HAP-1 (cell line): ENCODE measurements around the gene TNFSF9.

Source experiments
- DNase-seq, 2 experiments: peaks; one replicate each; pipeline ENCODE4 v3.0.0-alpha.2; 2016 to 2020; ENCODE audit warnings: low spot score in 2 of 2
- H3K27me3 ChIP-seq: fragments of 250-450 bp; sonication (Bioruptor Pico); 2 replicates; pipeline ENCODE4 v1.5.1; 2020; ENCODE audit warnings: low read depth, mild to moderate bottlenecking, moderate library complexity
- H3K36me3 ChIP-seq: fragments of 250-450 bp; sonication (Bioruptor Pico); replicated peaks from 2 replicates; pipeline ENCODE4 v1.5.1; 2020; ENCODE audit warnings: mild to moderate bottlenecking
- H3K4me1 ChIP-seq: fragments of 250-450 bp; sonication (Bioruptor Pico); 2 replicates; pipeline ENCODE4 v1.5.1; 2020; ENCODE audit warnings: mild to moderate bottlenecking
- H3K4me3 ChIP-seq: fragments of 250-450 bp; sonication (Bioruptor Pico); 2 replicates; pipeline ENCODE4 v1.5.1; 2020; ENCODE audit warnings: mild to moderate bottlenecking, moderate library complexity
- H3K9me3 ChIP-seq: fragments of 250-450 bp; sonication (Bioruptor Pico); 2 replicates; pipeline ENCODE4 v1.5.1; 2020; ENCODE audit warnings: mild to moderate bottlenecking, moderate library complexity
- in situ Hi-C: fragments of 300-500 bp; cut with MboI; formaldehyde crosslinking; loops from 3 replicates; pipeline ENCODE4 v1.14.3; 2020; ENCODE audit warnings: low sequenced_read_pairs, inconsistent platforms, mixed read lengths

Gene TNFSF9

GRCh38 chr19:6530386-6531162 is at the start of gene TNFSF9:
Gene TNFSF9 (plus strand): TSS chr19:6531026. CDS start chr19:6531037, 11 bp downstream.
- peak; percentile 82 to 94 for DNase-seq
- H3K4me3 ChIP-seq = peak within 1 kb of the TSS; percentile 78
- H3K4me1 ChIP-seq = peaks cover 12% of the 10 kb centered on the region
- H3K9me3 ChIP-seq = no peaks in the 10 kb centered on the region
- in situ Hi-C loops = no loop called here
- no peaks in the 10 kb centered on the region for H3K27me3 ChIP-seq
- peaks cover 9% of the 10 kb centered on the region for H3K36me3 ChIP-seq

- no peaks in the 10 kb centered on the region for H3K9me3 ChIP-seq
- H3K27me3 ChIP-seq = no peaks in the 10 kb centered on the region
- no peak within 1 kb of the TSS for H3K4me3 ChIP-seq
- H3K36me3 ChIP-seq = no peaks in the 10 kb centered on the region
- in situ Hi-C loops = no loop called here
- H3K4me1 ChIP-seq = no peaks in the 10 kb centered on the region
- peak in 1 of 2 experiments; percentile 73 for DNase-seq
Observed at GRCh38 chr19:6481541-6482342, 49.1 kb upstream of the TNFSF9 start, which contains the start of gene DENND1C. Gene DENND1C (minus strand): TSS chr19:6481787. CDS start chr19:6481695, 92 bp downstream.

GRCh38 chr19:6482343-6482686 is 48.5 kb upstream of the TNFSF9 start:
- H3K4me3 ChIP-seq = no peak overlapping the region

GRCh38 chr19:6483235-6483634 is 47.6 kb upstream of the TNFSF9 start:
- H3K27me3 ChIP-seq = no peaks in the 10 kb centered on the region
- no peaks in the 10 kb centered on the region for H3K36me3 ChIP-seq
- no peak overlapping the region for H3K4me3 ChIP-seq
- H3K9me3 ChIP-seq = no peaks in the 10 kb centered on the region
- DNase-seq = no peak
- H3K4me1 ChIP-seq = no peaks in the 10 kb centered on the region
- in situ Hi-C loops = no loop called here

More at GRCh38 chr19:6482343-6482686, 48.5 kb upstream of the TNFSF9 start:
- Histone ChIP-seq H3K4me1 (no peaks in the 10 kb centered on the region), H3K36me3 (no peaks in the 10 kb centered on the region), H3K9me3 (no peaks in the 10 kb centered on the region), H3K27me3 (no peaks in the 10 kb centered on the region)
- DNase-seq = no peak
- in situ Hi-C loops = no loop called here

- Histone ChIP-seq H3K36me3 (no peaks in the 10 kb centered on the region), H3K9me3 (no peaks in the 10 kb centered on the region), H3K4me3 (no peak overlapping the region), H3K4me1 (no peaks in the 10 kb centered on the region), H3K27me3 (no peaks in the 10 kb centered on the region)
- in situ Hi-C loops = no loop called here
- no peak for DNase-seq
Observed at GRCh38 chr19:6484230-6484629, 46.6 kb upstream of the TNFSF9 start.

- no peak for DNase-seq
- Histone ChIP-seq H3K36me3 (no peaks in the 10 kb centered on the region), H3K4me3 (no peak overlapping the region), H3K4me1 (no peaks in the 10 kb centered on the region), H3K27me3 (no peaks in the 10 kb centered on the region), H3K9me3 (no peaks in the 10 kb centered on the region)
- in situ Hi-C loops = no loop called here
Observed at GRCh38 chr19:6484831-6485230, 46.0 kb upstream of the TNFSF9 start.

- Histone ChIP-seq H3K4me1 (no peaks in the 10 kb centered on the region), H3K36me3 (no peaks in the 10 kb centered on the region; the same call in 1 of the 2 replicates), H3K9me3 (no peaks in the 10 kb centered on the region), H3K4me3 (no peak overlapping the region), H3K27me3 (no peaks in the 10 kb centered on the region)
- DNase-seq = no peak
- in situ Hi-C loops = no loop called here
Observed at GRCh38 chr19:6489278-6490061, 41.4 kb upstream of the TNFSF9 start.

GRCh38 chr19:6490134-6490533 is 40.7 kb upstream of the TNFSF9 start:
- Histone ChIP-seq H3K4me1 (no peaks in the 10 kb centered on the region), H3K4me3 (no peak overlapping the region), H3K27me3 (no peaks in the 10 kb centered on the region), H3K36me3 (no peaks in the 10 kb centered on the region; the same call in 1 of the 2 replicates), H3K9me3 (no peaks in the 10 kb centered on the region)
- in situ Hi-C loops = no loop called here
- DNase-seq = no peak

- H3K36me3 ChIP-seq = no peaks in the 10 kb centered on the region; the same call in 1 of the 2 replicates
- DNase-seq = no peak
Observed at GRCh38 chr19:6491802-6492592, 38.8 kb upstream of the TNFSF9 start.

GRCh38 chr19:6494438-6495036 is 36.3 kb upstream of the TNFSF9 start:
- H3K9me3 ChIP-seq = no peaks in the 10 kb centered on the region
- no peak for DNase-seq
- H3K4me3 ChIP-seq = no peak overlapping the region
- H3K27me3 ChIP-seq = no peaks in the 10 kb centered on the region
- H3K4me1 ChIP-seq = no peaks in the 10 kb centered on the region
- H3K36me3 ChIP-seq = peaks cover 2% of the 10 kb centered on the region; the same call in 1 of the 2 replicates
- in situ Hi-C loops = no loop called here

More at GRCh38 chr19:6491802-6492592, 38.8 kb upstream of the TNFSF9 start:
- no peaks in the 10 kb centered on the region for H3K27me3 ChIP-seq
- H3K9me3 ChIP-seq = no peaks in the 10 kb centered on the region
- no peak overlapping the region for H3K4me3 ChIP-seq
- no peaks in the 10 kb centered on the region for H3K4me1 ChIP-seq
- in situ Hi-C loops = no loop called here

- no peak for DNase-seq
- no peaks in the 10 kb centered on the region for H3K27me3 ChIP-seq
- H3K9me3 ChIP-seq = no peaks in the 10 kb centered on the region
- no peak overlapping the region for H3K4me3 ChIP-seq
- peaks cover 6% of the 10 kb centered on the region for H3K36me3 ChIP-seq
- in situ Hi-C loops = no loop called here
- H3K4me1 ChIP-seq = no peaks in the 10 kb centered on the region
Observed at GRCh38 chr19:6495947-6496346, 34.9 kb upstream of the TNFSF9 start.

- in situ Hi-C loops = no loop called here
- no peaks in the 10 kb centered on the region for H3K27me3 ChIP-seq
Observed at GRCh38 chr19:6498294-6499036, 32.4 kb upstream of the TNFSF9 start.

More at GRCh38 chr19:6498294-6499036, 32.4 kb upstream of the TNFSF9 start:
- H3K4me3 ChIP-seq = no peak overlapping the region
- peaks cover 6% of the 10 kb centered on the region for H3K36me3 ChIP-seq
- H3K4me1 ChIP-seq = peaks cover 3% of the 10 kb centered on the region; the same call in 1 of the 2 replicates
- DNase-seq = no peak
- no peaks in the 10 kb centered on the region for H3K9me3 ChIP-seq
